Islet of Langerhans (tissue), 1 donor: ENCODE data around the gene TMEM132A.

ENCODE experiments used
- FAIRE-seq: peaks from one replicate; lab custom pipeline; 2011; peaks lifted over from hg19 to GRCh38; lab: Jason Lieb, UNC

The TMEM132A gene

GRCh38 chr11:60921777-60922335 is 2.4 kb upstream of the TMEM132A start:
- no peak for FAIRE-seq

- FAIRE-seq = no peak
Observed at GRCh38 chr11:60922906-60923305, 1.4 kb upstream of the TMEM132A start.

- FAIRE-seq = no peak
Observed at GRCh38 chr11:60923326-60923725, 934 bp upstream of the TMEM132A start.

GRCh38 chr11:60923800-60924109 is 505 bp upstream of the TMEM132A start:
- no peak for FAIRE-seq

- no peak for FAIRE-seq
Observed at GRCh38 chr11:60924906-60925853, 920 bp downstream of the TMEM132A start.

- no peak for FAIRE-seq
Observed at GRCh38 chr11:60925868-60926267, 1.6 kb downstream of the TMEM132A start.

GRCh38 chr11:60926500-60926899 is 2.2 kb downstream of the TMEM132A start:
- no peak for FAIRE-seq

- FAIRE-seq = no peak
Observed at GRCh38 chr11:60927061-60927592, 2.9 kb downstream of the TMEM132A start.

- no peak for FAIRE-seq
Observed at GRCh38 chr11:60927600-60927999, 3.3 kb downstream of the TMEM132A start.

- FAIRE-seq = no peak
Observed at GRCh38 chr11:60928563-60929001, 4.3 kb downstream of the TMEM132A start.

GRCh38 chr11:60929764-60930163 is 5.5 kb downstream of the TMEM132A start:
- FAIRE-seq = no peak

GRCh38 chr11:60930394-60930793 is 6.1 kb downstream of the TMEM132A start:
- no peak for FAIRE-seq

- no peak for FAIRE-seq
Observed at GRCh38 chr11:60931917-60932316, 7.7 kb downstream of the TMEM132A start.

GRCh38 chr11:60932605-60933356 is 8.5 kb downstream of the TMEM132A start:
- no peak for FAIRE-seq

GRCh38 chr11:60933416-60934123 is 9.3 kb downstream of the TMEM132A start:
- no peak for FAIRE-seq

GRCh38 chr11:60934124-60934789 is 10.0 kb downstream of the TMEM132A start:
- no peak for FAIRE-seq

- no peak for FAIRE-seq
Observed at GRCh38 chr11:60934790-60935605, 10.7 kb downstream of the TMEM132A start.

- no peak for FAIRE-seq
Observed at GRCh38 chr11:60935676-60936442, 11.6 kb downstream of the TMEM132A start.

GRCh38 chr11:60936467-60937143 is 12.3 kb downstream of the TMEM132A start:
- FAIRE-seq = no peak
